ENCODE measurements around the gene MARCHF9. TPM values are rescaled to one million over a fixed set of nuclear protein-coding genes. Genes with fewer than 3 reads are reported as not detected.
"Not testable (repeated sequence)": the region's sequence is repeated elsewhere in the genome, so short reads cannot be mapped to it uniquely, and the experiment has no call there.

MARCHF9 gene, protein sequence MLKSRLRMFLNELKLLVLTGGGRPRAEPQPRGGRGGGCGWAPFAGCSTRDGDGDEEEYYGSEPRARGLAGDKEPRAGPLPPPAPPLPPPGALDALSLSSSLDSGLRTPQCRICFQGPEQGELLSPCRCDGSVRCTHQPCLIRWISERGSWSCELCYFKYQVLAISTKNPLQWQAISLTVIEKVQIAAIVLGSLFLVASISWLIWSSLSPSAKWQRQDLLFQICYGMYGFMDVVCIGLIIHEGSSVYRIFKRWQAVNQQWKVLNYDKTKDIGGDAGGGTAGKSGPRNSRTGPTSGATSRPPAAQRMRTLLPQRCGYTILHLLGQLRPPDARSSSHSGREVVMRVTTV
- total RNA-seq, result 20.0 TPM
- long read RNA-seq, transcript MARCH9-201 (4 exons, 2,982 nt), result major isoform, 10 of 15 reads
- long read RNA-seq, partial matches to known transcripts, result 0 of 15 reads
- long read RNA-seq, other reads (novel, unspliced or antisense), result 3 of 15 reads

DNA sequence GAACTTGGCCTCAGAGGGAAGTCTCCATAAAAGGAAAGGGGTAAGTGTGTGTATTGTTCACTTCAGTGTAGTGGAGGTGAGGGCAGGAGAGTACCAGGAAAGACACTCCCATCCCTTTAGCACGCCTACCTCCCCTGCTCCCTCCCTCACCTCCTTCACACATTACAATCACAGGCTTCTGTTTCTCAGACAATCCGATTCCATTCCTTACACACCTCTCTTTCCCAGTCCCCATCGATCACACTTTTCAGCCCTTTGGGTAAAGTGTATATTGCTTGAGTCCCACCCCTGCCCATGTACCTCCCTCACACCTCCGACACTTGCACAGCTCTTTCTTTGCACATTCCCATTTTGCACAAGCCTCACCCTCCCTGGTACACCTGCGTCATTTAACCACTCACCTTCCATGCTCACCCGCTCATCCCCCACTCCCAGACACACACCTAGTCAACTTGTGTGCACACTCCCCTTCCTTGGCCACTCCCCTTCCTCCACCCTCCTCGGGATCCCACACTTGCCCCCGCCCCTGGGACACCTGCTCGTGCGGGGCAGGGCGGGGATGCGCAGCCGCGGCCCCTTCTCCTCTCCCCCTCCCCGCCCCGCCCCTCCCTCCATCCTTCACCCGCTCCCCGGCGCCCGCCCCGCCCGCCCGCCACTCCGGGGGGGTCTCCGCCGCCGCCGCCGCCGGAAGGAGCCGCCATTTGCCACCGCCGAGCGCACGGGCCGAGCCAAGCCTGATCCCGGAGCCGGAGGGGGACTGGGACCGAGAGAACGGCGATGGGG, at the start of gene MARCHF9:
TSS of gene MARCHF9 (plus strand) at position 693 of the 783 bp plus-strand sequence. CDS start 426 bp downstream, outside the sequence.
- peak; percentile 59 to 69 for ATAC-seq
- H3K4me1 ChIP-seq, result peaks cover 51% of the 10 kb centered on the region
- TF ChIP-seq, protein P1, sequence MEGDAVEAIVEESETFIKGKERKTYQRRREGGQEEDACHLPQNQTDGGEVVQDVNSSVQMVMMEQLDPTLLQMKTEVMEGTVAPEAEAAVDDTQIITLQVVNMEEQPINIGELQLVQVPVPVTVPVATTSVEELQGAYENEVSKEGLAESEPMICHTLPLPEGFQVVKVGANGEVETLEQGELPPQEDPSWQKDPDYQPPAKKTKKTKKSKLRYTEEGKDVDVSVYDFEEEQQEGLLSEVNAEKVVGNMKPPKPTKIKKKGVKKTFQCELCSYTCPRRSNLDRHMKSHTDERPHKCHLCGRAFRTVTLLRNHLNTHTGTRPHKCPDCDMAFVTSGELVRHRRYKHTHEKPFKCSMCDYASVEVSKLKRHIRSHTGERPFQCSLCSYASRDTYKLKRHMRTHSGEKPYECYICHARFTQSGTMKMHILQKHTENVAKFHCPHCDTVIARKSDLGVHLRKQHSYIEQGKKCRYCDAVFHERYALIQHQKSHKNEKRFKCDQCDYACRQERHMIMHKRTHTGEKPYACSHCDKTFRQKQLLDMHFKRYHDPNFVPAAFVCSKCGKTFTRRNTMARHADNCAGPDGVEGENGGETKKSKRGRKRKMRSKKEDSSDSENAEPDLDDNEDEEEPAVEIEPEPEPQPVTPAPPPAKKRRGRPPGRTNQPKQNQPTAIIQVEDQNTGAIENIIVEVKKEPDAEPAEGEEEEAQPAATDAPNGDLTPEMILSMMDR (IDR thresholded peaks at IDR 0.05), result no peak
- DNase-seq, result peak; percentile 86
- no peaks in the 10 kb centered on the region for H3K27me3 ChIP-seq (ENCODE audit: low read depth)
- peak within 1 kb of the TSS; percentile 78 for H3K27ac ChIP-seq
- peak within 1 kb of the TSS; percentile 64 for H3K4me3 ChIP-seq
- intact Hi-C loops (cut with DNase I), result no loop called here
- no peaks in the 10 kb centered on the region for H3K9me3 ChIP-seq
- H3K36me3 ChIP-seq, result peaks cover 34% of the 10 kb centered on the region

DNA sequence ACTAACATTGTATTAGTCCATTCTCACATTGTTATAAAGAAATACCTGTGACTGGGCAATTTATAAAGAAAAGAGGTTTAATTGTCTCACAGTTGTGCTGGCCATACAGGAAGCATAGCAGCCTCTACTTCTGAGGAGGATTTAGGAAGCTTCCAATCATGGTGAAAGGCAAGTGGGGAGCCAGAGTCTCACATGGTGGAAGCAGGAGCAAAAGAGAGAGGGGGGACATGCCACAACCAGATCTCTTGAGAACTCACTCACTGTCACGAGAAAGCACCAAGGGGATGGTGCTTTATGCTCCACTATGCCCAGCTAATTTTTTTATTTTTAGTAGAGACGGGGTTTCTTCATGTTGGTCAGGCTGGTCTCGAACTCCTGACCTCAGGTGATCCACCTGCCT, 47.7 kb upstream of the MARCHF9 start:
- Histone ChIP-seq H3K4me1 (no peaks in the 10 kb centered on the region), H3K9me3 (peaks cover 8% of the 10 kb centered on the region), H3K27me3 (ENCODE audit: low read depth) (no peaks in the 10 kb centered on the region), H3K36me3 (peaks cover 81% of the 10 kb centered on the region), H3K4me3 (no peak overlapping the region), H3K27ac (no peak overlapping the region)
- TF ChIP-seq, protein P1 (IDR thresholded peaks at IDR 0.05), result no peak
- DNase-seq (no peak), ATAC-seq (no peak)
- intact Hi-C loops (cut with DNase I), result no loop called here

DNA sequence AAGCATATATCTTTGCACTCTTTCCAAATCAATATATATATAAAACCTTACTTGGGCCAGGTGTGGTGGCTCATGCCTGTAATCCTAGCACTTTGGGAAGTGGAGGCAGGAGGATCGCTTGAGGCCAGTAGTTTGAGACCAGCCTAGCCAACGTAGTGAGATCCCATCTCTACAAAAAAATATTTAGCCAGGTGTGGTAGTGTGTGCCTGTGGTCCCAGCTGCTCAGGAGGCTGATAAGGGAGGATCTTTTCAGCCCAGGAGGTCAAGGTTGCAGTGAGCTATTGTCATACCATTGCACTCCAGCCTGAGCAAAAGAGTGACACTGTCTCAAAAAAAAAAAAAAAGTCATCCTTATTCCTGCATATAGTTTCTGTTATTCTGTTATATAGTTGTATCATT, 46.6 kb upstream of the MARCHF9 start:
- H3K36me3 ChIP-seq, result peaks cover 78% of the 10 kb centered on the region
- H3K9me3 ChIP-seq, result peaks cover 8% of the 10 kb centered on the region
- no peak overlapping the region for H3K4me3 ChIP-seq
- no peak for ATAC-seq
- no peak overlapping the region for H3K27ac ChIP-seq
- intact Hi-C loops (cut with DNase I), result no loop called here
- no peak for DNase-seq
- no peaks in the 10 kb centered on the region for H3K4me1 ChIP-seq
- TF ChIP-seq, protein P1 (IDR thresholded peaks at IDR 0.05), result no peak
- H3K27me3 ChIP-seq (ENCODE audit: low read depth), result no peaks in the 10 kb centered on the region

DNA sequence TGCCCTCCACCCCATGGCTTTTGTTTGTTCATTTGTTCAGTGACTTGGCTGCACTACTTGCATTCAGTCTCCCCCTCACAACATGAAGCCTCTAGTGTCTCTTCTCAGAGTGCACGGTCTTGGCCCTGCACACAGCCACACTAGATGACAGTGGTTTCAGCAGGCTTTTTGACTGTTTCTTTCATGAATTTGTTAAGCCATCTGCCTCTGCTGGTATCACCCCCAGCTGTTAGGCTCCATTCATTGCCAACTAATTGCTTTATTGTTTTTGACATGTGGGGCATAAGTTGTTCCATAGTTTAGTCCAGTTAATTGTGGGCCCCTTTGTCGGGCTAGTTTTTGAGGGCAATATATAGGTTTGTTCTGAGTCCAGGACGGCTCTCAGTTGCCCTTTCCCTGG, 42.2 kb upstream of the MARCHF9 start:
- TF ChIP-seq, protein P1 (IDR thresholded peaks at IDR 0.05), result no peak
- intact Hi-C loops (cut with DNase I), result no loop called here
- Histone ChIP-seq H3K4me1 (no peaks in the 10 kb centered on the region), H3K36me3 (peaks cover 81% of the 10 kb centered on the region), H3K4me3 (no peak overlapping the region), H3K27me3 (ENCODE audit: low read depth) (no peaks in the 10 kb centered on the region), H3K9me3 (no peaks in the 10 kb centered on the region), H3K27ac (no peak overlapping the region)
- DNase-seq, result no peak
- ATAC-seq, result no peak

DNA sequence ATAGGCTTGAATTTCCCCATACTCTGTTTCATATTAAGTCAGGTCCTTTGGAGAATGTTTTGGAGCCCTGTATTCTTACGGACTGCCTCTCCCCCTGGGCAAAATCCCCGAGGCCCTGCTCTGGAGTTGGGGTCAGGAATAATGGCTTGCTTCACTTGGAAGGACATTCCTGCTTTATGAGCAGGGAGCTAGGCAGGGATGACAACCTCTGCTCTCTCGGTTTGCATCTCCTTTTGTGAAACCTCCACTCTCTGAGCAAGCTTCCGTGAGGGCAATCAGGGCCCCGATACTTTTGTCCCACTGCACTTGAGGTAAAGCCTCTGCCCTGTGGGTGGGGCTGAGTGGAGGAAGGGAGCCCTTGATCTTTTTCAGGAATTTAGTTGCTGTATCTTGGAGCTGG, 41.7 kb upstream of the MARCHF9 start:
- intact Hi-C loops (cut with DNase I), result no loop called here
- ATAC-seq (no peak), DNase-seq (no peak)
- H3K4me1 ChIP-seq, result no peaks in the 10 kb centered on the region
- no peaks in the 10 kb centered on the region for H3K27me3 ChIP-seq (ENCODE audit: low read depth)
- no peak overlapping the region for H3K4me3 ChIP-seq
- no peak overlapping the region for H3K27ac ChIP-seq
- peaks cover 82% of the 10 kb centered on the region for H3K36me3 ChIP-seq
- TF ChIP-seq, protein P1 (IDR thresholded peaks at IDR 0.05), result no peak
- no peaks in the 10 kb centered on the region for H3K9me3 ChIP-seq

DNA sequence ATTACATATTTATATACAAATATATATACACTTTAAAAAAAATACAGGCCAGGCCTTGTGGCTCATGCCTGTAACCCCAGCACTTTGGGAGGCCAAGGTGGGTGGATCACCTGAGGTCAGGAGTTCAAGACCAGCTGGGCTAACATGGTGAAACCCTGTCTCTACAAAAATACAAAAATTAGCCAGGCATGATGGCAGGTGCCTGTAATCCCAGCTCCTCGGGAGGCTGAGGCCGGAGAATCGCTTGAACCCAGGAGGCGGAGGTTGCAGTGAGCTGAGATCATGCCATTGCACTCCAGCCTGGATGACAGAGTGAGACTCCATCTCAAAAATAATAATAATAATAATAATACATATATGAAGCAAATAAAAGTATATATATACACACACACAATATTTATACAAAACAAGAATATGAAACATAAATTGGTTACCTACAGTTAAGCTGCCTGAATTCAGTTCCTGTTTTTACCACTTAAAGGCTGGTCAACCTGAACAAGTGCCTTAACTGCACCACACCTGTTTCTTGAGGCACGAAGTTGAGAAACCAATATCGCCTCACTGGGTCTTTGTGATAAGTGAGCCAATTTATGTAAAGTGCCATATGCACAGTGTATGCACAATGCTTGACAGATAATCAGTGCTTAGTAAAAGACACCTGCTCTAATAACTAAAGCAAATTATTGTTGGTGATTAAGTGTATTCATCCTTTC, 39.7 kb upstream of the MARCHF9 start:
- intact Hi-C loops (cut with DNase I), result not testable (repeated sequence)
- H3K36me3 ChIP-seq, result peaks cover 90% of the 10 kb centered on the region

More for the DNA sequence above, 39.7 kb upstream of the MARCHF9 start:
- H3K4me1 ChIP-seq; ATAC-seq; DNase-seq; H3K27ac ChIP-seq; H3K9me3 ChIP-seq; H3K27me3 ChIP-seq (ENCODE audit: low read depth); H3K4me3 ChIP-seq: not testable (repeated sequence)
